Panc1 (cell line): ENCODE data around the gene NLN. TPM values are rescaled to one million over a fixed set of nuclear protein-coding genes. Genes with fewer than 3 reads are reported as not detected.

Experiments
- ATAC-seq: fragments of 200-7000 bp; cut with Tn5 transposase; 2 replicates; pipeline ENCODE4 v1.9.1; 2020; ENCODE audit warnings: mild to moderate bottlenecking, moderate library complexity
- BruUV-seq: library from RNA; stranded (reverse); fragments of 400-500 nt; replicated peaks from 2 replicates; lab custom pipeline; 2021; lab: Mats Ljungman, UMichigan
- CTCF ChIA-PET: fragments of 300-600 bp; sonication (Branson Sonifier 250); formaldehyde crosslinking; loops from one replicate; lab custom pipeline; 2022; ENCODE audit warnings: antibody characterized with exemption; lab: Charles Lee
- POLR2A ChIA-PET: fragments of 300-600 bp; sonication (Branson Sonifier 250); formaldehyde crosslinking; loops from one replicate; lab custom pipeline; 2022; ENCODE audit warnings: antibody characterized with exemption; lab: Charles Lee
- DNase-seq: peaks from one replicate; pipeline ENCODE4 v3.0.0-alpha.2; 2010; ENCODE audit warnings: low read depth, low spot score
- H3K27ac ChIP-seq: 2 replicates; pipeline ENCODE4 v1.5.1; 2011; ENCODE audit warnings: mild to moderate bottlenecking, low read length, inconsistent platforms
- H3K27me3 ChIP-seq: fragments of 200-500 bp; sonication (Bioruptor generic); 2 replicates; pipeline ENCODE4 v1.6.0; 2014; ENCODE audit warnings: low read length, inconsistent platforms; ENCODE audit not compliant: control insufficient read depth, insufficient read depth
- H3K36me3 ChIP-seq: fragments of 200-500 bp; sonication (Bioruptor generic); 2 replicates; pipeline ENCODE4 v1.5.1; 2014; ENCODE audit warnings: inconsistent platforms, mild to moderate bottlenecking, low read length, moderate library complexity; ENCODE audit not compliant: control insufficient read depth, insufficient read depth
- H3K4me1 ChIP-seq: 2 replicates; pipeline ENCODE4 v1.5.1; 2011; ENCODE audit warnings: inconsistent platforms, mild to moderate bottlenecking, low read length, moderate library complexity; ENCODE audit not compliant: control insufficient read depth, insufficient read depth
- H3K4me3 ChIP-seq, 2 experiments: 2 replicates each; pipeline ENCODE4 v1.5.1; 2011 to 2012; ENCODE audit warnings: low read depth in 2 of 2, low read length in 2 of 2, mild to moderate bottlenecking in 2 of 2, inconsistent platforms in 1 of 2, moderate library complexity in 1 of 2
- H3K9me3 ChIP-seq: fragments of 200-500 bp; sonication (Bioruptor generic); 2 replicates; pipeline ENCODE4 v1.5.1; 2014; ENCODE audit warnings: low read depth, mild to moderate bottlenecking, inconsistent platforms, low read length, moderate library complexity; ENCODE audit not compliant: control insufficient read depth, insufficient read depth
- CTCF ChIP-seq: fragments of 450-650 bp; IDR thresholded peaks from 2 replicates; pipeline ENCODE4 v1.5.1; 2017; ENCODE audit warnings: mild to moderate bottlenecking
- POLR2AphosphoS5 ChIP-seq: IDR thresholded peaks from 2 replicates; pipeline ENCODE4 v1.6.1; 2012; ENCODE audit warnings: mild to moderate bottlenecking, low read depth, low read length, moderate library complexity
- REST ChIP-seq, 2 experiments: IDR thresholded peaks; 2 replicates each; pipeline ENCODE4 v1.6.1; 2011 to 2012; ENCODE audit warnings: low read depth in 2 of 2, control low read depth in 1 of 2, low read length in 1 of 2, mild to moderate bottlenecking in 1 of 2, moderate library complexity in 1 of 2; ENCODE audit not compliant: insufficient read depth in 1 of 2
- SIN3A ChIP-seq: IDR thresholded peaks from 2 replicates; pipeline ENCODE4 v1.6.1; 2012; ENCODE audit warnings: low read depth, mild to moderate bottlenecking, low read length, moderate library complexity, borderline replicate concordance; ENCODE audit not compliant: insufficient read depth
- TCF7L2 ChIP-seq: IDR thresholded peaks from 2 replicates; pipeline ENCODE4 v1.6.1; 2011; ENCODE audit warnings: mild to moderate bottlenecking, low read depth, low read length, inconsistent platforms
- in situ Hi-C: cut with HindIII; loops from 2 replicates; pipeline ENCODE4 v1.10.0; 2016; ENCODE audit warnings: low sequenced_read_pairs, low pct_unique_long_range_greater_than_20kb
- intact Hi-C: fragments of 100-400 bp; cut with micrococcal nuclease; formaldehyde crosslinking; loops from one replicate; pipeline ENCODE4 v1.10.0; 2022; ENCODE audit not compliant: unreplicated experiment
- total RNA-seq: library from RNA; stranded (reverse); gene quantifications from one replicate; pipeline ENCODE4 v1.2.1, GENCODE V29; 2021; ENCODE audit not compliant: unreplicated experiment

Gene NLN
- total RNA-seq, 1 experiment from 2014 or later, result 51.8 TPM

GRCh38 chr5:65830856-65831255, 108.9 kb downstream of the NLN start:
- DNase-seq, result no peak
- TF ChIP-seq POLR2AphosphoS5 (no peak), TCF7L2 (no peak), SIN3A (no peak), CTCF (no peak), REST (IDR thresholded peaks at IDR 0.05; ENCODE audit: insufficient read depth in 1 of 2, low read depth in 2 of 2, low read length in 1 of 2) (no peak)
- Histone ChIP-seq H3K27me3 (no peaks in the 10 kb centered on the region), H3K27ac (no peak overlapping the region), H3K4me3 (no peak overlapping the region), H3K4me1 (no peaks in the 10 kb centered on the region), H3K9me3 (no peaks in the 10 kb centered on the region), H3K36me3 (no peaks in the 10 kb centered on the region)
- in situ Hi-C loops (no loop called here), intact Hi-C loops (no loop called here)
- CTCF ChIA-PET, result no interaction called here
- ATAC-seq, result no peak
- BruUV-seq, result no TSS peak
- POLR2A ChIA-PET, result no interaction called here

- ChIA-PET POLR2A (interaction anchor here (0.6 kb wide), 1 partner anchor 101 kb away, joined by 3 read pairs; no protein-coding TSS in a partner anchor), CTCF (no interaction called here)
- intact Hi-C loops (no loop called here), in situ Hi-C loops (no loop called here)
- Histone ChIP-seq H3K4me1 (no peaks in the 10 kb centered on the region), H3K27me3 (no peaks in the 10 kb centered on the region), H3K27ac (no peak overlapping the region), H3K36me3 (no peaks in the 10 kb centered on the region), H3K9me3 (no peaks in the 10 kb centered on the region), H3K4me3 (no peak overlapping the region)
- TF ChIP-seq TCF7L2, result no peak
- TF ChIP-seq CTCF, result no peak
- DNase-seq (no peak), ATAC-seq (no peak)
- no TSS peak for BruUV-seq
Measured at GRCh38 chr5:65831276-65831675, 109.3 kb downstream of the NLN start.
